EL (cell line): ENCODE measurements around the gene HSD3B1.
"Not testable (repeated sequence)": the region's sequence is repeated elsewhere in the genome, so short reads cannot be mapped to it uniquely, and the experiment has no call there.

Experiments used
- DNase-seq: peaks from one replicate; pipeline ENCODE4 v3.0.0-alpha.2; 2016

HSD3B1 gene

DNA sequence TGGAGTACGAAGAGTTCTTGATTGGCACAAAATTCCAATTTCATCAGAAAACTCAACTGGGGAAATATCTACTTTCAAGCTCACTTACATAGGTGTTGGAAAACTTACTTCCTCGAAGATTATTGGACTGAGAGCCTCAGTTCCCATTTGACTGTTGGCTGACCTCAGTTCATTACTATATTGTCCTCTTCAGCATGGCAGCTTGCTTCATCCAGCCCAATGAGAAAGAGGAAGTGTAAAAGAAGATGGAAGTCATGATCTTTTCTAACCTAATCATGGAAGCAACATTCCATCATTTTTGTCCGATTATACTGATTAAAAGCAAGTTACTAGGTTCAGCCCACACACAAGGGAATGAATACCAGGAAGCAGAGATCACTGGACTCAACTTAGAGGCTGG is 49.4 kb downstream of the HSD3B1 start:
- DNase-seq: no peak

- not testable (repeated sequence) for DNase-seq
These were observed 53.4 kb downstream of the HSD3B1 start for GRCh38 chr1:119560402-119560801.

DNA sequence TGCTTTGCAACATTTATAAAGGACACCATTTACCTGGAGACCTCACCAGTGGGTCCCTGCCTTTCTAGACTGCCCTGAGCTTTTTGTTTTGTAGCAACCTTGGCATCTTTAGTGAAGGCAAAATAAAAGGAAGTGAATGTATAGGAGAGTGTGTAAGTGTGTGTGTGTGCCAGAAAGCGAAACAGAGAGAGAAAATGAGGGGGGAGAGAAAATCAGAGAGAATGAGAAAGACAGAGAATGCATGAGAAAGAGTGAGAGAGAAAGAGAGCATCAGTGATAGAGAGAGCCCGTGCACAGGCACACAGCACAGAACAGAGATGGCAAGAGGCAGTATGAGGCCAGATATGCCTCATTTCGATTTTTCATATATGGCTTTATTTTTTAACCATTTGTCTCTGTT is 57.5 kb downstream of the HSD3B1 start:
- no peak for DNase-seq
